ENCODE data around the gene XYLT1. TPM values are rescaled to one million over a fixed set of nuclear protein-coding genes. Genes with fewer than 3 reads are reported as not detected.

Gene XYLT1
- total RNA-seq, 1 donor from 2014 or later, result 1.8 TPM

DNA sequence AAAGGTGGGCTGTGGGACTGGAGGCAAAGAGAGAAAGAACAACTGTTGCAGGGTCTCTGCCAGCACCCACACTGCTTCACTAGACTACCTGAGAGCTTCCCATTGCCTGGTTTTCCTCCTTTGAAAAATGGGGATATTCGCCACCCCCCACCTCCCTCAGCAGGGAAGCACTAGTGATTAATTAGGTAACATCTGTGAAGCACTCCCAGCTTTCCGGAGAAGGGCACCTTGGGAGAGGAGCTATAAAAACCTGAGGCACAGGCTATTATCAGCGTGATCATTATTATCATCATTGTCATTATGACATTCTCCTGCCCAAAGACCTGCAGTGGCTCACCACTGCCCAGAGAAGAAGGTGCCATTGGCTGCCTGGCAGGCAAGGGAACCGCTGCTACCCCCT, 83.5 kb downstream of the XYLT1 start:
- ATAC-seq (no peak), DNase-seq (ENCODE audit: missing footprints) (no peak)
- intact Hi-C loops (cut with DNase I), result no loop called here

DNA sequence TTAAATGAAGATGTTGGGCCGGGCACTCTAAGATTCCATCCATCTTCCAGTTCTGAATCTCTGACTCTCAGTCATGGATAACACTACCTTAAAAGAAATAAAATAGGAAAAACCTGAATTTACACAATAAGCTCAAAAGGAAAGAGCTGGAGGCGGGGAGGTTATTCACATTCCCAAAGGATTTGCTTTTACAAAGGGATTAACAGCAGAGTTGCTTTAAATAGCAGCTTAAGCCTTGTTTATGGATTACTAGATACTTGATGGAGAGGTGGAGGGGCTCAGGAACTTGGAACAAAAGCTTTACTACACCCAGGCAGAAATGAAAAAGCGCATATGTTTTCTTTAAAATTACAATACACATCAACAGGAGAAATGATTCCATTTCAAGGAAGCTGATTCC, 84.5 kb downstream of the XYLT1 start:
- ATAC-seq (no peak), DNase-seq (ENCODE audit: missing footprints) (no peak)
- intact Hi-C loops (cut with DNase I), result no loop called here

DNA sequence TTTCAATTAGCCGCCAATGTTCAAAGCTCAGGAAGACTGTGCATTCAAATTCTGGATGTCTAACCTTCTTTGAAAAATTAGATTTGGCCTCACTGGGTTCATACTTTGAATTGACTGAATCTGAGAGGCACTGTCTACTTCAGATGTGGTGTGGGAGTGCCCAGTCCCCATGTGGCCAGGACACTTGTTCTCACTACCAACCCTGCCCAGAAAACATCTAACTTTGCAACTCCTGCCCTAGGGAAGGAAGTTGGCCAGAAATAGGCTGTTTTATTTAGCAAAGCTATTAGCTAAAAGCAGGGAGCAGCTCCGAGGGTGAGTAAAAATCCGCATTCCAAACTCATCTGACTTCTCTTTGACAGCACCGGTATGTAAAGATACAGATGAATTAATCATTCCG, 86.3 kb downstream of the XYLT1 start:
- DNase-seq (ENCODE audit: missing footprints), result no peak
- intact Hi-C loops (cut with DNase I), result loop anchor here (5.0 kb wide), 1 partner anchor 37 kb away; no protein-coding TSS in a partner anchor
- ATAC-seq, result no peak

DNA sequence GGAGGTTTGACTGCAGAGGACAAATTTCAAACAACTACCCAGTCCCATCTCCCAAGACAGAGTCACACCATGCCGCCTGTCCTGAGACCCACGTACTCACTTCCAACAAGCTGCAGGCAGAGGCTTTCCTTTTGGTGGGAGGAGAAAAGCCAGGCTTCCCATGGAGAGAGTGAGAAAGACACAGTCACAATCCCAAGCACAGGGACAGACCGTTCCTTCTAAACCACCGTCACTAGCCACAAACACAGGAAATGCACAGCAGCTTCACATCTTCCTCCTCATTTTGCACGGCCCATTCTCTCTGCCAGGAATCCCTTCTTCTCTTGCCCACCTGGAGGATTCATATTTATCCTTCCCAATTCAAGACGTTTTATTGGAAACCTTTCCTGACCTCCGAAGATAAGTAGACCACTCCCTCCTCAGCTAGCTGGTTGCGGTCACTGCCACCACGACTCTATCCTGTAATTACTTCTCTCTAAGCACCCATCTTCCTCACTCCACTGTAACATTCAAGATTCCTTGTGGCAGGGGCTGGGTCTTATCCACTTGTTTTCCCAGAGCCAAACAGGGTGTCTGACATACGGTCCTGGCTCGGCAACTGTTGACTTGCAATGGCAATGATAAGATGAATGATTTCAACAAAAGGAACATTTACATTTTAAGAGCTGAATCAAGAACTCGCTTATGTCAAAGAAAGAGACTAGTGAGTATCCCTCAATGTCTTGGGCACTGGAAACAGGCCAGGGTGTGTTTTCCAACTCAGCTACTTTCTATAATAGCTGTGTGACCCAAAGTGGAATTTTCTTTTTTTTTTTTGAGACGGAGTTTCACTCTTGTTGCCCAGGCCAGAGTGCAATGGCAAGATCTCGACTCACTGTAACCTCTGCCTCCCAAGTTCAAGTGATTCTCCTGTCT, 87.6 kb downstream of the XYLT1 start:
- intact Hi-C loops (cut with DNase I), result loop anchor here (5.0 kb wide), 1 partner anchor 36 kb away; no protein-coding TSS in a partner anchor
- ATAC-seq, result no peak
- no peak for DNase-seq (ENCODE audit: missing footprints)

DNA sequence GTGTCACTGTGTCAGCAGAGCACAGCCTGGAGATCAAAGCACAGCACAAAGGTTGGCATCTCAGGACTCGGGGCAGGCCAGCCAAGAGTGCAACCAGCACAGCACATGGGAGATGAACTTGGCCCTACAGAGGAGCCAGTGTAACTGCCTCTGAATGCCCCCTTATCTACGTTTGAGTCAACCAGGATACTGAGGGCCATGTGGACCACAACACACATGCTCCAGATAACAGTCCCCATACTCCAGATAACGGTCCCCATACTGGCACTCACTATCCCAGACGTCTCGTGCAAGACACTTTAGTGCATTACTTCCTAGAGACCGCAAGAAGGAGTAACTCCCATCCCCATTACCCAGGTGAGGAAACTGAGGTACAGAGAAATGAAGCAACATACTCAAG, 88.2 kb downstream of the XYLT1 start:
- ATAC-seq (peak; percentile 11), DNase-seq (ENCODE audit: missing footprints) (no peak)
- intact Hi-C loops (cut with DNase I), result loop anchor here (5.0 kb wide), 1 partner anchor 35 kb away; no protein-coding TSS in a partner anchor

DNA sequence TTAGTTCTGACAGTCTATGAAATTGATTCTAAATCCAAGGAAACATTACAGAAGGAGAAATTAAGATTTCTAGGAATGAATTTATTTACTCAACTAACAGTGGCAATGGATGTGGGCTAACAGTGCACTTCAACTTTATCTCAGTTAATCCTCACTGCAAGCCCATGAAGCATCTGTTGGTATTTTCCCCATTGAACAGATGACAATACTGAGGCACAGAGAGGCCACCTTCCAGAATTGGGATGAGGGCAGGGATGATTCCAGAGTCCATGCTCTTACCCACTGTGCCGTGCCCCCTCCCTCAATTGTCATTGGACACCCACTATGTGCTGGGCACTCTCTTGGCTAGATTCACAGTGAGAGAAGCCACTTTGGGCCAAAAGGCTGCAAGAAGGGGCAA, 89.0 kb downstream of the XYLT1 start:
- intact Hi-C loops (cut with DNase I), result loop anchor here (5.0 kb wide), 1 partner anchor 34 kb away; no protein-coding TSS in a partner anchor

DNA sequence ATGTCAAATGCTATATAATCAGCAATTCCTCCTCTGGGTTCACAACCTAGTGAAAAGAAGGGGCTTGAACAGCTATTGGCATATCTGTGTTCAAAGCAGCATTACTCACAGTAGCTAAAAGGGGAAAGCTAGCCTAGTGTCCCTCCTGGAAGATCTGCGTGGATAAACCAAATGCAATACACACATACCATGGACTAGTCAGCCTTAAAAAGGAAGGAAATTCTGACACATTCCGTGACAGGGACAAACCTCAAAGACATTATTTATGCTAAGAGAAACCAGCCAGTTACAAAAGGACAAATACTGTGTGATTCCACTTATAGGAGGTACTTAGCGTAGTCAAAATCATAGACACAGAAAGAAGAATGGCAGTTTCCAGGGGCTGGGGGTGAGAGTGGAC, 90.1 kb downstream of the XYLT1 start:
- DNase-seq (ENCODE audit: missing footprints) (no peak), ATAC-seq (no peak)
- intact Hi-C loops (cut with DNase I), result loop anchor here (5.0 kb wide), 1 partner anchor 33 kb away; no protein-coding TSS in a partner anchor

More for the DNA sequence above, 89.0 kb downstream of the XYLT1 start:
- DNase-seq (ENCODE audit: missing footprints) (no peak), ATAC-seq (no peak)

DNA sequence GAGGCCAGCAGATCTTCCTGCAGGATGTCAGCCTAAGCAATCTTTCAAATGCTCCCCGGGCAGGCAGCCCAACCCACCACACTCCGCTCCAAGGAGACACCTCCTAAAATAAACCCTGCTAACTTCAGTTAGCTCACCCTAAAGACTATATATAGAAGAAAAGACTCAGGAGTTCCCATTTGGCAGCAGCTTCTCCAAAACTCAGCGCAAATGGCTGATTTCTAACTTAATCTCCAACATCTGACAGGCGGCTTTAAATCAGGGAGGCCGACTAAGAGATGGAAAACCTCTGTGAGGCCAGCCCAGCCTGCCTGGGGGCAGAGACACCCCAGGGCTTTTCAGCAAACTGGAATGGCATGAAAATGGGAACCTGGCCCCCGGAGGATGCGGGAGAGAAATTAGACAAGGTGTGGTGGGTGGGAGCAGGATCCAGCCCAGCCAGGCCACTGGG, 91.6 kb downstream of the XYLT1 start:
- DNase-seq (ENCODE audit: missing footprints), result no peak

DNA sequence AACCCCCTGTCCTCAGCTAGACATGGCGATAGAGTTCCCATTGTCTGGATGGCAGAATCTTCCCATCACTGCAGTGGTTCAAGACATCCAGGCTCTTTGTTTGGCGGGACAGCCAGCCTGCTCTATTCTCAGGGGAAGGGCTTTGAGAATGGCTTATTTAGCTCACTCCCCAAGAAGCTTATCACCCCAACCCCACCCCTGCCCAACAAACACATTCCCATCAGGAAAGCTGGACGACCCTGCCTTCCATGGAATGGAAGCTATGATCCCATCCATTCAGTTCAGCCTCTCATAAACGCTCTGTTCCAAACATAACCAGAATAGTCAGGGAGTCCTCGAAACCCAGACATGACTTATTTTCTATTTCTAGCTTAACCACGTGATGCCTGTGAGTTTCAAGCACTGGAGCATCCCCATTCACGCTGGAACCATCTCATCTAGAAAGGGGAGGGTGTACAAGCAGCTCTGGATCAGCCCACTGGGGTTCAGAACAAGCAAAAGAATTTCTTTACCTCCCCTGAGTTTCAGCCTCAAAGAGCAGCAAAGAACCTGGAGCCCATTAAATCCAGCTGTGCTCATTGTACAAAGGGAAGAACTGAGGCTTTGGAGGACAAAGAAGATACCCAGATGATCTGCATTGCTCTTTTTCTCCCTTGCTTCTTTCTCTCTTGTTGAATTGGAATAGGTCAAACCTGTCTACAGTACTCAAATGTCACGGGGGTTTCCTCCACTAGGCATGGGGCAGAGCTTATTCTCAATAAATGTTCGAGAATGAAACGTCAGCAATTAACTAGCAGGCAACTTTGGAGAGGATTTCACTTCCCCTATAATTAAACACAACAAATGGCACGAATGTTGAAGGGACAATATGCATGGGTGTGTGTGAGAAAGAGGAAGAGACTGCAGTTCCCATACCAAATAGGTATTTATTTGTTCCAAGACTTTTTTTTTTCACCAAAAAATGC, 93.1 kb downstream of the XYLT1 start:
- intact Hi-C loops (cut with DNase I), result no loop called here

More for the DNA sequence above, 91.6 kb downstream of the XYLT1 start:
- peak; percentile 67 for ATAC-seq
- intact Hi-C loops (cut with DNase I), result no loop called here

DNA sequence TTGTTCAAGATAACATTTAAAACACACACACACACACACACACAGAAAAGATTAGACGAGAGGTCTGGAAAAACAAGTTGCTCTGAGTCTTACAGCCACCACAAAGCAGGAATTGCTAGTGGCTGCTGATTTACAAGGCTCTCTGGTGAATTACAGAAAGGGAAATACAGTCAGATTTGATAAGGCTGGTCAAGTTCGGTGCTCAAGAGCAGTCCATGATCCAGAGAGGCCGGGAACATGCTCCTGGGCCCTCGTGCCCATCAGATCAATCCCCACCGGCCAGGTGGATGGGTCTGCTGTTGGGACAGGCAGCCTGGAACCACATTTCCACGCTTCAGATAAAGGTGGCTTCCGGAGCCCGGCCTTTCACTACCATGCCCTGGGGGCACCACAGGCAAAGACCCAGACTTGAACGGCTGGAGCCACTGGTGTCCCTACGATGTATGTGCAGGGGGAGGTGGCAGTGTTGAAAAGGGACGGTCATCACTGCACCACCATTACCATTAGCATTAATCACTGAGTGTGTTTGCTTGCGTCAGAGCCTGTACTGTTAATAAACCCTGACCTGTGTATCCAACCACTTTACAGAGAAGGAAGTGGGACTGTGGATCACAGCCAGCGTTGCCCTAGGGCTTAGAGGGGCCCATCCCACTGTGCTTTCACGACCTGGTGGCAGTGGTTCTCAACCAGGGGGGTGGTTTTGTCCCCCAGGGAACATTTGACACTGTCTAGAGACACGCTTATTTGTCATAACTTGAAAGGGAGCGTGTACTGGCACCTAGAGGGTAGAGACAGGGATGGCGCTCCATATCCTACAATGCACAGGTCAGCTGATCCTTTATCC, 95.1 kb downstream of the XYLT1 start:
- intact Hi-C loops (cut with DNase I), result no loop called here
- ATAC-seq (no peak), DNase-seq (ENCODE audit: missing footprints) (no peak)

More for the DNA sequence above, 93.1 kb downstream of the XYLT1 start:
- DNase-seq (ENCODE audit: missing footprints) (no peak), ATAC-seq (peak; percentile 66)

DNA sequence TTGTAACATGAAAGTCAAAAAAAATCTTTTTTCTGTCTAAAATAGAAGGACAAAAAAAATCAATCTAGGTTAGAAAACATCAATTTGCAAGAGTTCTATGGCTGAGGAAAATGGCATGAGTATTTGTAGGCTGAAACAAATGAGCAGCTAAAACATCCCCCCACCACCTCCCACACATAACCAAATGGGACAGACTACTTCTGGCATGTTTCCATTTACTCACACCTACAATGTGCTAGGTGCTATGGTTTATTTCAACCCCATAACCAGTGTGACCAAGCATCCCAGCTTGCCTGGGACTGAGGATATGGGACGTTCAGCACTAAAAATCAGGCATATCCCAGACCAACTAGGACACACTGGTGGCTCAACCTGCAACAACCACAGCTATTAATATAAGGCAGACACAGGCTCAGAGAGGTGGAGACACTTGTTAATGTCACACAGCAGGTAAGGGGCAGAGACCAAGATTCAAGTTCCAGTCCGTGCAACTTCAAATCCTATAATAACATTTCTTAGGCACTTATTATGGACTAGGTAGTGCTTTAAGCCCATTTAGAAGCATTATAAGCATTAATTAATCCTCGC, 96.0 kb downstream of the XYLT1 start:
- no peak for ATAC-seq
- intact Hi-C loops (cut with DNase I), result no loop called here
- no peak for DNase-seq (ENCODE audit: missing footprints)

DNA sequence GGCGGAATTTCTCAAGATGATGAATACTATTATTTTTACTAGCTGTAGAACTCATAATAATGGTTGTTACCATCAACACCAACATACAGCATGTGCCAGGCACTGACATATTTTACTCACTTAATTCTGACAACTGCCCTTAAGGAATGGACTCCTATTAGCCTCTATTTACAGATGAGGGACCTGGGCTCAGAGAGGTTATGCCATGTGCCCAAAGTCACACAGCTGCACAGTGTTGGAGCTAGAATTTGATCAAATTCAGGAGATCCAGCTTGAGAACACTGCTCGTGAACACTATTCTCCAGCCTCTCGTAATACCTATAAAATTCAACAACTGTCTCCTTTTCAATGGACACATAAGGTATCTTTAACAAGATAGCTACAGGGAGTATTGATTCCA, 97.2 kb downstream of the XYLT1 start:
- intact Hi-C loops (cut with DNase I), result no loop called here
- ATAC-seq (no peak), DNase-seq (ENCODE audit: missing footprints) (no peak)

DNA sequence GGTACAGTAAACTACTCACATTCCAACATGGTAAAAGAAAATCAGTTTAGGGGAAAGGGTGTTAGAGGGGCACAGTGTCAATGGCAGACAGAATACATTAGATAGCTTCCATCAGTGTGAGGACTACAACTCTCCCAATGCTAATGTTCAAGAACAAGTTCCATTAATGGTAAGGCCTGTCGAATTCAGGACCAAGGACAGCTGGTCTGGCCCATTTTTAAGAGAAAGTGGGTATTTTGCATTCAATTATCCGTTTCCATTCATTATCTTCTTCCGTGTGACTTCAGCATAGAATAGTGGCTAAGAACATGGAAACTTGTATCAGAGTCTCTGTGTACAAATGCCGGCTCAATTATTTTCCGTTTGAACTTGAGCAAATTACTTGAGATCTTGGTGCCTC, 98.4 kb downstream of the XYLT1 start:
- no peak for DNase-seq (ENCODE audit: missing footprints)
- no peak for ATAC-seq
- intact Hi-C loops (cut with DNase I), result no loop called here

DNA sequence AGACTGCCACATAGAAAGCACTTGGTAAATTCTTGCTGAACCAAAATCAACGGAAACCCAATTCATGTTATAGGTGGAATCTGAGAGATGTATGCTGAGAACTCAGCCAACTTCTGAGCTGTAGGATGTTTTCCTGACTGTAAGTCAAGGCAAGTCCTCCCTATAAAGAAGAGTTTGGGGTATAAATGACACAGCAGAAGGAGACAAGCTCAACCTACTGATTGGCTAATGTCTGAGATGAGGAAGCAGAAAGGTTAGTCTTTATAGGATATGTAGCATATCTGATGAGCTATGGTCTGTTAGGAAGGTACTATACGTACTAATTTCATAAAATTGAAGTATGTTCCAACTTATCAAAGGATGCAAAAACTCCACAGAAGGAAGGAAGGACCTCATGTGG, 99.5 kb downstream of the XYLT1 start:
- intact Hi-C loops (cut with DNase I), result no loop called here
- ATAC-seq (no peak), DNase-seq (ENCODE audit: missing footprints) (no peak)

DNA sequence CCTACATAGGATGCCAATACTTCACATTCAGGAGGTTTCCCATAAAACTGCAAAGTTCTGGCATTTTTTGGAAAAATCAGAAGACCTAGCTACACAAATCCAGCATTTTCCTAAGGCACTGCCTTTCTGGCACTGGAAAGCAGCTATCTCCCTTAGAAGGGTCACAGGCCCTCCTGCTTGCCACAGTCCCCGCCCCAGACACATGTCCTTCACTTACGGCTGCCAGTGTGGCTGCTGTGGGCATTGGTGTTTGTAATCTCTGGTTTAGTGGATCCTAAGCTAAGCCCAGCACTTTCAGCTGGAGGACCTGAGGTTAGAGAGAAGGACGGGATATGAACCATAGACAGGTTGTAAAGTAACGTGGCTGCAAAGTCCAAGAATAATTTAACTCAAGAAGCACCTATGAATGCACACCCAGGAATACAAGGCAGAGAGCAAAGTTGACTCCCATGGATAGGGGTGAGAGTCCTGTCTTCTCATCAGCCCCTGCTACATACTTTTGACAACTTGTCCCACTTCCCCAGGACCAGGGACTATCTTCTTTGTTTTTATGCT, 100.0 kb downstream of the XYLT1 start:
- ATAC-seq, result no peak
- intact Hi-C loops (cut with DNase I), result no loop called here
- no peak for DNase-seq (ENCODE audit: missing footprints)

DNA sequence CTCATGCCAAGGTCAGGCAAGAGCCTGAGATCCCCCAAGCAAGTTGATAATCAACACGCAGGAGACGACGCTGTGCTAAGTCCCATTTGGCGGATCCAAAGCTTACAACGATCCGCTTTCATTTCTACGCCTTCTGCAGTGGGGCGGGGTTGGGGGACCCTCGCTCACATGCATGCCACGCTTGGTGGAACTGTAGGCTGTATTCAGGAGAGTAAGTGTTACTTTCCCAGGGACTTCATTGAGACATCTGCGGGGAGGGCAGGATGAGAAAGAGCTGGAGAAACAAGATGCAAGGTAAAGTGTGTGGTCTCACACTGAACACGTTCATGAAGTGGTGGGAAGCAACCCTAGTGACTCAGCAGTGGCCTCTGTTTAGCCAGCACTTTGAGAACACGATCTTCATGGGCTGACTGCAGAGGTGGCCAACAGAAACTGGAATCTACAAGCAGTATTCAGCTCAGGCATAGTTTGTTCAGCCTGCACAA, 100.5 kb downstream of the XYLT1 start:
- no peak for DNase-seq (ENCODE audit: missing footprints)
- intact Hi-C loops (cut with DNase I), result no loop called here
- ATAC-seq, result no peak

DNA sequence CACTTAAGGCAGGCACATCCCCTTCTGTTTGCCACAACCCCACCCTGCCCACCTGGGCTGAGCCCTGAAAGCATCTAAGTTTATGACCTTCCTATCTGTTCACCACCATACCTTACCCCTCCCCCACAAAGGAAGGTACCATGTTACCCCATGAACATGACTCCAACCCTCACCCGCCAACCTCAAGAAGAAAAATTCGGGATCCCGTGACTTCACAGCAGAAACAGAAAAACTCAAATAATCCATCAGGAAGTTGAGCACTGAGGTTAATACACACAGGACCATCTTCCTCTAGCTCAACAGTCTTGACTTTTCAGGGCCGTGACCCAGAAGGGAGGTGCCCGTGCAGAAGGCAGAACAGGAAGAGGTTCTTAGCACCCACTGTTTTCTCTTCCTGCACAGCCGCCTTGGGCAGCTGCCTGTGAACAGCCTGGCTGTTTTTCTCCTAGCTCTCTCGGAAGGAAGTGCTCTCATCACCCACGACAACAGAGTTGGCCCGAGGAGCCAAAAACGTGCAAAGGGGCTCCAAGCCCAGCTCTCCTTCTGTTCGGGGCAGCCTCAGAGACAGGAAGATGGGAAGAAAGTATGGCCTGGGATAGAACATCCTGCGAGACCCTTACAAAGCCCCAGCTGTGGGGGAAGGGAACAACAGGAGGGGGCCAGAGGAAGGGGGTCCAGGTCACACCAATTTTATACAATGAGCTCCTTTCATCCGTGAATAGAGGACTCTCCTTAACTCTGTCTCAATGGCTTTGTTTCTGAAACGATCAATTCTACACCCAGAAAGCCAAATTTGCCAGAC, 101.1 kb downstream of the XYLT1 start:
- intact Hi-C loops (cut with DNase I), result no loop called here
- ATAC-seq (peak; percentile 73), DNase-seq (ENCODE audit: missing footprints) (peak; percentile 87)
